GM18511 (cell line): ENCODE measurements around the gene NUDT1.

Experiments used
- ATAC-seq: cut with Tn5 transposase; IDR thresholded peaks from one replicate; pipeline ENCODE4 v1.9.1; 2021; ENCODE audit warnings: mild to moderate bottlenecking, moderate library complexity; ENCODE audit not compliant: unreplicated experiment

The NUDT1 gene

GRCh38 chr7:2247141-2247995, 5.3 kb downstream of the NUDT1 start:
- ATAC-seq = no peak

GRCh38 chr7:2248984-2249694, 7.1 kb downstream of the NUDT1 start:
- ATAC-seq = peak; percentile 74

- ATAC-seq = no peak
Measured at GRCh38 chr7:2249744-2250323, 7.8 kb downstream of the NUDT1 start.

- no peak for ATAC-seq
Measured at GRCh38 chr7:2251381-2251780, 9.4 kb downstream of the NUDT1 start.

- ATAC-seq = no peak
Measured at GRCh38 chr7:2251841-2252771, 10.1 kb downstream of the NUDT1 start.

- no peak for ATAC-seq
Measured at GRCh38 chr7:2253021-2253420, 11.0 kb downstream of the NUDT1 start.

GRCh38 chr7:2253525-2254244, 11.7 kb downstream of the NUDT1 start:
- ATAC-seq = no peak

GRCh38 chr7:2254429-2255144, 12.6 kb downstream of the NUDT1 start:
- no peak for ATAC-seq

- no peak for ATAC-seq
Measured at GRCh38 chr7:2255145-2256139, 13.4 kb downstream of the NUDT1 start.

- no peak for ATAC-seq
Measured at GRCh38 chr7:2256306-2257045, 14.4 kb downstream of the NUDT1 start.

- ATAC-seq = no peak
Measured at GRCh38 chr7:2257046-2257551, 15.1 kb downstream of the NUDT1 start.

- no peak for ATAC-seq
Measured at GRCh38 chr7:2257651-2258050, 15.6 kb downstream of the NUDT1 start.

- peak; percentile 89 for ATAC-seq
Measured at GRCh38 chr7:2258661-2259365, 16.8 kb downstream of the NUDT1 start.

GRCh38 chr7:2259480-2259879, 17.5 kb downstream of the NUDT1 start:
- peak; percentile 9 for ATAC-seq

- no peak for ATAC-seq
Measured at GRCh38 chr7:2260820-2261219, 18.8 kb downstream of the NUDT1 start.

GRCh38 chr7:2261611-2262010, 19.6 kb downstream of the NUDT1 start:
- no peak for ATAC-seq

- ATAC-seq = no peak
Measured at GRCh38 chr7:2263176-2263575, 21.1 kb downstream of the NUDT1 start.
